NCI-H460 (cell line): ENCODE results near the gene TRAPPC11. TPM values are rescaled to one million over a fixed set of nuclear protein-coding genes. Genes with fewer than 3 reads are reported as not detected.

Source experiments
- DNase-seq: peaks from one replicate; pipeline ENCODE4 v3.0.0-alpha.2; 2016; ENCODE audit warnings: low read depth; ENCODE audit errors: extremely low read depth
- total RNA-seq: library from RNA; depleted of rRNA; stranded (reverse); fragments of >200 nt; shearing (Covaris generic); gene quantifications from 2 replicates; pipeline ENCODE4 v1.2.3, GENCODE V29; 2014

TRAPPC11 gene
- total RNA-seq, 1 experiment from 2014 or later: 37.7 TPM

DNA sequence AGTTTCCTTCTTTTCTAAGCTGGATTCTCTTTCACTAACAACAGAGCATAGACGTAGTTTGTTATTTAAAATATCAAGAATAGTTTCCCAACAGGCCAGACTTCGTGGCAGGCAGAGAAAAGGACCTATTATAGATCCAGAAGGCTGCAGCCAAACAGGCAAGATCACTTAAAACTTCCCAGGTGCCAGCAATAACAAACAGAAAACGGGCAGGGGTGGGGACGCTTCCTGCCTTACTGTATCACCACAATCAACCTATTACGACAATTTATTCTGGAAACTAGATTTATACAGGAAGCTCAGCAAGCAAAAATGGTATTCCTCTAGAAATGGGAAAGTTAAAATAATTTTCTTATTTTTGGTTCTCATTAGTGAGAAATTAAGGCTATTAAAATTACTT lies 22.2 kb upstream of the TRAPPC11 start:
- peak; percentile 58 for DNase-seq

DNA sequence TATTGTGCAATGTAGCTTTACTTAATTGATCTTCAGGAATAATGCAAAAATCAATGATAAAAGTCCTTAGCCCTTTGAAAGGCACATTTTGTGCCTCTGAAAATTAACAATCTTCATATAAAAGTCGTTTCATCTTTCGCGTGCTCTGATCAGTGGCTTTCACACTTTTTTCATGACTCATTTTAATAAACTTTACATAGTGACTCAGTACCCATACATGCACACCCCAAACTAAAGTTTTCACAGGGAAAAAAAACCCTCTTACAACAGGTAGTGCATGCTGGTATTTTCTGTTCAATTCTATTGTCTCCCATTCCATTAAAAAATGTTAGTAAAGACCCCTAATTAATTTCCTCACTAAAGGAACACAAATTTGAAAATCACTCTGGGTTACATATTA lies 21.6 kb upstream of the TRAPPC11 start:
- DNase-seq: peak; percentile 56

DNA sequence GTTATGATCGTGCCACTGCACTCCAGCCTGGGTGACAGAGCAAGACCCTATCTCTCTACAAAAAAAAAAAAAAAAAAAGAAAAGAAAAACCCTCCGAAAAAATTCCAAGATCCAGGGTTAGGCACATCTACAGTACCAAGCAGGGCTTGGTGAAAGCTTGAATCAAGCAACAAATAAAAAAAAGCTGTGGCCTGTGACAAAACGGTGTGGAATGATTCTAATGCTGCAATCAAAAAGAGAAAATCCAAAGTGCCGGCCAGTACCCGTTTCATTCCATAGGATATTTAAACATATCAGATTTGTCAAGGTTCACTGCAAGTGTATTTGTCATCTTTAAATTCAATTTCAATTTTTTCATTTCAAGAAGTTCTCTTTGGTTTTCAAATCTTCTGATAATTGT lies 20.7 kb upstream of the TRAPPC11 start:
- no peak for DNase-seq

DNA sequence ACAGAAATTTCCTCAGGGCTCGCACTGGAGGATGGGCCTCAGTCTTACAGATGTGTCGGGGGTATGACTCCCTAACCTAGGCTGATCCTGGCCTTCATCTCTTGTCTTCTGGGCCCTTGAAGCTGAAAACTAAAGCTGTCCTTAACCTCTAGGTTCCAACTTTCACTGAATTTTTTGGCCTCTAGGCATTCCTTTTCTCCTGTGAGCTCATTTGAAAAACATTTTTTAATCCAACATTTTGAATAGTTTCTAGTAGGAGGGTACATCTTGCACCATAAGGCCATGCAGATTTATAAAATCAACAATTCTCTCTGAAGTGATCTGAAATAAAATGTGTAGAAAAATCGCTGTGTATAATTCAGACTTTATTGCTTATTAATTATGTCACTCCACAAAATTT lies 19.8 kb upstream of the TRAPPC11 start:
- no peak for DNase-seq

DNA sequence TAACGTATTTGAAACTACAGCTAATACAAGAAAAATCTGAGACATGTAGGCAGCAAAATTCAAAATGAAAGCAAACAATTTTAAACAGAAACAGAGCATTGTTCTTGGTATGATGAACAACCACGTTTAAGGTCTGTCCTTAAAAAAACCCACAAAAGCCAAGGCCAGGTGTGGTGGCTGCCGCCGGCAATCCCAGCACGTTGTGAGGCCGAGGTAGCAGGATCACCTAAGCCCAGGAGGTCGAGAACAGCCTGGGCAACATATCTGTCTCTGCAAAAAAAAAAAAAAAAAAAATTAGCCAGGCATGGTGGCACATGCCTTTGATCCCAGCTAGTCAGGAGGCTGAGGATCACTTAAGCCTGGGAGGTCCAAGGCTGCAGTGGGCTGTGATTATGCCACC lies 13.8 kb upstream of the TRAPPC11 start:
- DNase-seq: no peak

DNA sequence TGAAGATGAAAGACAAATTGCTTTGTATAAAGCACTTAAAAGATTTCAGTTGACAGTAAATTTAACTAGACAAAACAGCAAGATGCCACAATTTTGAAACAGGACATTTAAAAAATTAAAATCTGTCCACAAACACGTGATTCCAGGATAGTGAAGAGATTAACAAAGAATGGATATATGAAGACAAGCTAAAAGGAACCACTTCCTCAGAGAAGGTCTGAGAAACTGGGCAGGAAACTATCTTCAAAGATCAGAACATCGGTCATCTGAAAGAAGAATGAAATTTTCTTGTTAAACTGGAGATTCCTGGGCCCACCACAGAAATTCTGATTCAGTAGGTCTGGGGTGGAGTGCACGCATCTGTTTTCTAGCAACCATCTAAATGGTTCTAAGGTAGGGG lies 1.5 kb upstream of the TRAPPC11 start:
- no peak for DNase-seq

DNA sequence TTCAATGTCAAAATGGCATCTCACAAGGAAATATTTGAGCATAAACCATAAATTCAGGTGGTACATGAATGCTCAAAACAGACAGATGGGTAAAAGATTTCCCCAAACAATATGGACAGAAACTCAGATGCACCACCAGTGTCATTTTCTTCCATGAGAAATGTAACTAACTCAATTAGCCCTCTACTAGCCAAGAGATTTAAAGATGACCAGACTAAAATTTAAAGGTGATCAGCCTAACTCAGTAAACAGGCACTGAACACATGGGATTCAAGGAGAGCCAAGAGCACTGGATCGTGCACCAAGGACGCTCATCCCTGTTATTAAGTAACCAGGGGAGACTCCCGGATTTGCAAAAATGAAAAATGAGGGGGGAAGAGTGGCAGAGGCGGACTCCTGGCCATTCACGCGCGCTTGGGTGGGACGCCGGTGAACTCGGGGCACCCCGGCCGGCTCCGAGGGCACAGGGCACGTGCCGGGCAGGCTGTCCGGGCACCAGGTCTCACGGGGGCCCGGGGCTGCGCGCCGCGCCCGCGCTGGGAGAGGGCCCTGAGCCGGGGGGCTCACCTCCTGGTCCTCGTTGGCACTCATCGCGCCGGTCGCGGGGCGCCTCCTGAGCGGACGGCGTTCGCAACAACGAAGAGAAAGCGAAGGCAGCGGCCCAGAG lies 598 bp upstream of the TRAPPC11 start:
- no peak for DNase-seq

DNA sequence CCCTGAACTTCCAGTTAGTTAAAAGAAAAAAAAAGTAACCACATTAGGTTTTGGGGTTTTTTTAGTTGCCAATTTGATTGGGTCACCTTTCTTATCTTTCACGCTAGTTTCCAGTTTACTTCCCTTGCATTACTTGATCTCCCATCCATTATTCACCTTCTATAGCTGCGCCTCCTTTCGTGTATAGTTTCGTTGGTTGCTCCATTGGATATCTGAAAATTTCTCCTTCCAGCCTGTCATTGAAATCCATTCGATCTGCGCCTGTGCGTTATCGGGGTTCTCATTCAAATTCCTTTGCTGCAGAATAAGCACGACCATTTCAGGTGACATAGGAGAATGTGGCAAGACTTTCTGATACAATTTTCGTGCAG lies 764 bp downstream of the TRAPPC11 start:
- no peak for DNase-seq

DNA sequence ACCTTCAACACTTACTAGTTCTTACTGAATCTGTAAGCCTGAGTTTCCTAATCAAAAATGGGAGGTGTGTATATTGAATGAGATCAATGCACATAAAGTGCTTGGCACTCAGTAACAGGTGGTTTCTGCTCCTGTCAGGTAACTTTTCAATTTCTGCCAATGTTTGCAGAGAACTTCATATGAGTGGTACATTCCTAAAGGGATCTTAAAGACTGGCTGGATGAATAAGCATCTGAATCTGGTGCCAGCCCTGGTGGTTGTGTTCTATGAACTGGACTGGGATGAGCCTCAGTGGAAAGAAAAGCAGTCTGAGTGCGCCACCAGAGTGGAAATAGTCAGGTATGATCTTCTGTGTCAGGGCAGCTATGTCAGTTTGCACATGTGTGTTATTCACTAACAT lies 7.0 kb downstream of the TRAPPC11 start:
- no peak for DNase-seq

DNA sequence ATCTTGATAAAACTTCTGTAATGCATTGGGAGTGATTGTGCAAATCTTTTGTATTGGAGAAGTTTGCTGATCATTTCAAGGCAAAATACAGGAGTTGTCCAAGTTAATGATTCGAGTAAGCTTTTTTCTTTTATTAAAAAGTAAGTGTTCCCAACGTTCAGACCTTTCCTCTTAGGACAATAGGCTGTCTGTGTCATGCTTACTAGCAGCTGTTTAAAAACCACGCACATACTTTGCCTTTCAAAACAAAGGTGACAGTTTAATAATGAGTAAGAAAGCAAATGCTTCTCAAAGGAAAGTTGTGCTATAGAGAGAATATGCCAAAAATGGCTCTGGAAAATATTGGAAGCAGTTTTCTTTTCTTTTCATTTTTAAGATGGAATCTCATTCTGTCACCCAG lies 11.2 kb downstream of the TRAPPC11 start:
- DNase-seq: no peak

DNA sequence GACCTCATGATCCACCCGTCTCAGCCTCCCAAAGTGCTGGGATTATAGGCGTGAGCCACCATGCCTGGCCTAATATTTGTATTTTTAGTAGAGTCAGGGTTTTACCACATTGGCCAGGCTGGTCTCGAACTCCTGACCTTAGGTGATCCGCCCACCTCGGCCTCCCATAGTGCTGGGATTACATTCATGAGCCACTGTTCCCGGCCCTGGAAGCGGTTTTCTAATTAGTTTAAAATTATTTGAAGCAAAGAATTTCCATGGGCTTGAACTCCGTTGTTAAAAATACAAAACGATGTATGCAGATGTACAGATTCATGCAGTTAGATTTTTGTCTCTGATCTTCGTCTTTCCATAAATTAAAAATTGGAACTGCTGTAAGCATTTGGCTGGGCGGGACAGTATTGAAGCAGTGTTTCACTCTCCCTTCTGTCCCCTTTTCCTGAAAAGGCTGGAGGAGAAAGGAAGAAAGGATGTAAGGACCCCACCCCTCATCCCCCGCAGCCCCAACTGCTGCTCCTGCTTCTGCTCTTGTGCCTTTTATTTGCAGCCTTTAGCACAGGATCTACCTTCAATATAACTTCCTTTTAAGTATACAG lies 12.0 kb downstream of the TRAPPC11 start:
- DNase-seq: no peak

DNA sequence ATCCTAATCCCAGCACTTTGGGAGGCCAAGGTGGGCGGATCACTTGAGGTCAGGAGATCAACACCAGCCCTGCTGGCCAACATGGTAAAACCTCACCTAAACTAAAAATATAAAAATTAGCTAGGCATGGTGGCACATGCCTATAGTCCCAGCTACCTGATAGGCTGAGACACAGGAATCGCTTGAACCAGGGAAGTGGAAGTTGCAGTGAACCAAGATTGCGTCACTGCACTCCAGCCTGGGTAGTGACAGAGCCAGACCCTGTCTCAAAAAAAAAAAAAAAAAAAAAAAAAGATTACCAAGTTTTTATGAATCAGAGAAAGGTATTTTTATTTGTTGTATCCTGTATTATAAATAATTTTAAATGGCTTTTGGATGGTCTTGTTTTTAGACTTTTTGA lies 15.1 kb downstream of the TRAPPC11 start:
- no peak for DNase-seq

DNA sequence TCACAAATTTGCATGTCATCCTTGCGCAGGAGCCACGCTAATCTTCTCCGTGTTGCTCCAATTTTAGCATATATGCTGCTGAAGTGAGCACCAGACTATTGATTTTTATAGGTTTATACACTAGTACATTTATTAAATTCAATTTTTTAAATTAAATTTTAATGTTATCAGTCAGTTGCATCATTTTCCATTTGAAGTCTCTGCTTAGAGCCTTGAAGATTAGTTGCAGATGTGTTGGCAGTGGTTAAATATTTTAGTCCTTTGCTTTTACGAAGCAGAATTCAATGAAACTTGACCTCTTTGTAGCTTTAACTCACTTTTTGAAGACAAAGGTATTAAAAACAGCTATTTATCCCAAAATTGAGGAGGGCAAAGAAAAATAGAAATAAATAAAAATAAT lies 16.5 kb downstream of the TRAPPC11 start:
- no peak for DNase-seq

DNA sequence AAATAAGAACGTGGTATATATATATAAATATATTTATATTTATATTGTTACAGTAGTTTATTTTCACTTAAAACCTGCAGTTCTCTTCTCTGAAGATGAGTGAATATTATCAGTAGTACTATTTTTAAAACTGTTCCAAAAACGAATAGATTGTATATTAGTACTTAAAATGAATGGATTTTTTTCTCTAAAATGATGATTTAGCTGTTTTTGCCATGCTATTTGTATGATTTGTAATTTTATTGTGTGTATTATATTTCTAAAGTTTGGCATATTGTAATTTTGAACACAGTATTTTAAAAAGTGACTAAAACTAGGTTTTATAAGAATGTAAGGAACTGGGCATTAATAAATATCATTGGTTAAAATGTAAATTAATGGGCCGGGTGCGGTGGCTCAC lies 22.0 kb downstream of the TRAPPC11 start:
- no peak for DNase-seq

DNA sequence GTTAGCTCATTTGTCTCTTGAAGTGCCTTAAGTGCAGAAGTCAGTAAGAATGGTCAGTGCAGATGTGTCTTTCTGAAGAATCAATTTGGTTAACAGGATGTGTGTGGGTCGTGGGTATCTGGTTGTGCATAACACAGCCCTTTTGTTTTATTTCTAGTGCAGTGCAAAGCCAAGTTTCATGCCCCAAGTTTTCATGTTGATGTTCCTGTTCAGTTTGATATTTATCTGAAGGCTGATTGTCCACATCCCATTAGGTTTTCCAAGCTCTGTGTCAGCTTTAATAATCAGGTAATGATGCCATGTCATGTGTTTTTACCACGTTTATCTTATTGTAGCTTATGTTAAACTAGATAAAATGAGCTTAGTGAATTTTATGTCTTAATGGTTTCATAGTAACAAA lies 27.4 kb downstream of the TRAPPC11 start:
- no peak for DNase-seq

DNA sequence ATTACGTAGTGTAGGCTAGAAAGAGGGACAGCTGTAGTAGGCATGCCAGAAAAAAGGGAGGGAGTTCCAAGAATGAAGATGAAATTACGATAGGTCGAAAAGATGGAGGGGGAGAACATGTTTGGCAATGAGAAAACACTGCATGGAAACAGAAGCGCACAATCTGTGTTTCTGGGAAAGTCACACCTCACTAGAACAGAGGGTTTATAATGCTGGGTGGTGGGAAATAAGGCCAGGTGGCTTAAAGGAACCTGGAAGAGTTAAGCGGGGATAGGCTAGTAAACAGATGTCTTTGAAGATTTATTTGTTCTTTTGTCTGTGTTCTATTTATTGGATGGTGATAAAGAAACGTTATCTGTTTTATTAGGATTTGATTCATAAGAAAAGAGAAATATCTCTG lies 29.1 kb downstream of the TRAPPC11 start:
- no peak for DNase-seq

DNA sequence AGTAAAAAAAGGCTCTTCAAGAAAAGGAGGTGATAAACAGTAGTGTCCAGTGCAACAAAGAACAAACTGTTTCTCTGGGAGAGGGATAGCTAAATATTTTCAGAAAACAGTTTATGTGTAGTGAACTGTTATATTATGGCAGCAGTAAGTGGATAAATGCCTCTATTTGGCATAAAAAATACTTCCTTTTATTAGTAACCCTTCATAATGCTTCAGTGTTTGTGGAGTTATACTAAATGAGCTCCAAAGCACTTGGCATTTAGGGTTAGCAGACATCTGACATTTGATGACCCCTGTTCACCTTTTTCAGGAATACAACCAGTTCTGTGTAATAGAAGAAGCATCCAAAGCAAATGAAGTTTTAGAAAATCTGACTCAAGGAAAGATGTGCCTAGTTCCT lies 31.9 kb downstream of the TRAPPC11 start:
- no peak for DNase-seq

DNA sequence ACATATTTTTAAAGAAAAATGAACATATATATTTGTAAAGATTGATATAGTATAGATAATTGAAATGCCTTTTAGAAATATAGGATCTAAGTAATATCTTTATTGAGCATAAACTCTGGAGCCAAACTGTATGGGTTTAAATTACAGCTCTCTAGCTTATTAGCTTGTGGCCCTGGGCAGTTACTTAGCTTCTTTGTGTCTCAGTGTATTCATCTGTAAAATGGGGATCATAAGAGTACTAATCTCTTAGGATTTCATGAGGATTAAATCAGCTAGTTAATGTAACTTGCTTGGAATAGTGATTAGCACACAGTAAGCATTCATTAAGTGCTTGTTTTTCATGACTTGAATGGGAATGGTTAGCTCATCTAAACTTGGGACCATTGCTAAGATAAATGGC lies 32.8 kb downstream of the TRAPPC11 start:
- DNase-seq: no peak

DNA sequence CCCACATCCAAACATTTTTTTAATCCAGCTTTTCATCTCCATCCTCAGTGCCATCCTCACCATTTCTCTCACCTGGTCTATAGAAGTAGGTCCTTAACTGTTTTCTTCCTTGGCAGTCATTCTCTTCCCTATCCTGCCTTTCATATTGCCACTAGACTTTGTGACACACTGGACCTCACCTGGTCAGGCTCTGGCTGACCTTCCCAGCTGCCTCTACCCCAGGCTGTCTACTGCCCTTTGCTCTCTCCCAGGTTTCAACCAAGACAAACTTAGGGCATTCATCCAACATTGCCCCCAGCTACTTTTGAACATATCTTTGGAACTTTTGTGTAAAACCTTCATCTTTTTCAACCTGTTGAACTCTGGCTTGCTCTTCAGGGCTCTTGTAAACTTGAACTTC lies 39.8 kb downstream of the TRAPPC11 start:
- DNase-seq: no peak

DNA sequence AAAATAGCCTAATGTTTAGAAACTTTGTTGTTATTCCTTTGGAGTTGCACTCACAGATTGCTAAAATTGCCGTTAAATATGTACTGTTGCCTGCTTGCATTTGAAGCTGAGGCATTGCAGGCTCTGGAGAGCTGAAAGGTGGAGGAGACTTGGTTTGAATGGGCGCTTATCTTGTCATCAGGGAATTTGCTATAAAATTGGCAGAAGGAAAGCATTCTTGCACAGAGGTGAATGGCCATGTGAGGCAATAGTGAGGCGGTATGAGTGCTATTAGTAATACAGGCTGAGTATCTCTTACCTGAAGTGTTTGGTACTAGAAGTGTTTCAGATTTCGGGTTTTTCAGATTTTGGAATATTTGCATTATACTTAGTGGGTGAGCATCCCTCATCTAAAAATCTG lies 41.3 kb downstream of the TRAPPC11 start:
- no peak for DNase-seq

DNA sequence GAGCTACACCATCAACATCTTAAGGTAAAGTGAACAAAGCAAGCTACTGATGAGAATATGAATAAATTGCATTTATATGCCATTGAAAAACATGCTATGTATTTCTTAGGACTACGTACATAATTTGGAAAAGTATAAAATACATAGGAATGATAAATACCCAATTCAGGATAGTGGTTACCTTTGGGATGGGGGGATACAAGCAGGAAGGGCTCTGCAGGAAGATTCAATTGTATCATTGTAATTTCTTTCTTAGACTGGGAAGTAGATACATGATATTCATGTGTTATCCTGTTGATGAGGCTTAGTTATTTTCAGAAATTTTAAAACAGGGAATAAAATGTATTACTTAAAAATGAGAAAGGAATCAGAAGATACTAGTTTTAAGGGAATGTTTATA lies 43.4 kb downstream of the TRAPPC11 start:
- DNase-seq: no peak

DNA sequence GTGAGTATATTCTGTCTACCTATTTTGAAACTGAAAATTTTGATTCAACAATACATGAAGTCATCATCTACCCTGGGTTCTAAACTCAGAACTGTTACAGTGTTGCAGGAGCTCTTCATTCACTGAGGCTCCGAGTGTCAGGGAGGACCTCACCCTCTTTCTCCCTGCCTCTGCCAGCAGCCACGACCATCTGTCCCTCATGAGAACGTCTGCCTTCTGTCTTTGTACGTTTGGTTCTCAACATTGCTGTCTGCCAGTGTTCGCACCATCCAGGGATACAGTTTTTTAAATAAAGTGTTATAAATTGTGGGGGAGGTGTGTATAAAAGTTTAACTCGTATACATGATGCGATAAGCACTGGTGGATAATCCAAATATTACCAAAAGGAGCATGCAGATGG lies 55.5 kb downstream of the TRAPPC11 start:
- no peak for DNase-seq

DNA sequence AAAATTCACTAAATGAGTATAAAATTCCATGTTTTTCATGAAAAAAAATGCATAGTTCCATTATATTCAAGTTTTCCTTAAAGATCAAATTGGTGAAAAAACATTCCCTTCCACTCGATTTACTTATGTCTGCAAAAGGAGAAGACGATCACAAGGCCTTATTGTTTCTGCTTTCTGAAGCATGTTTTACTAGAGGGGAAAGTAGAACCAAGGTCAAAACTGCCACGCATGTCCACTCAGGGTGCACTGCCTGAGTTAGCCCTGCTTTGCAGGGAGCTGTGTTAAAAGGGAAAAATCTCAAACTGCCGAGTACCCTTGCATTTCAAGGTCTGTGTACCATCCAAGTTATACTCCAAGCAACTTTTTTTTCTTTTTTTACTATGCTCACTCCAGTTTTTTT lies 57.2 kb downstream of the TRAPPC11 start:
- no peak for DNase-seq
